ENCODE results near the gene NUPR1.
"Not testable (repeated sequence)": the region's sequence is repeated elsewhere in the genome, so short reads cannot be mapped to it uniquely, and the experiment has no call there.

Gene NUPR1

DNA sequence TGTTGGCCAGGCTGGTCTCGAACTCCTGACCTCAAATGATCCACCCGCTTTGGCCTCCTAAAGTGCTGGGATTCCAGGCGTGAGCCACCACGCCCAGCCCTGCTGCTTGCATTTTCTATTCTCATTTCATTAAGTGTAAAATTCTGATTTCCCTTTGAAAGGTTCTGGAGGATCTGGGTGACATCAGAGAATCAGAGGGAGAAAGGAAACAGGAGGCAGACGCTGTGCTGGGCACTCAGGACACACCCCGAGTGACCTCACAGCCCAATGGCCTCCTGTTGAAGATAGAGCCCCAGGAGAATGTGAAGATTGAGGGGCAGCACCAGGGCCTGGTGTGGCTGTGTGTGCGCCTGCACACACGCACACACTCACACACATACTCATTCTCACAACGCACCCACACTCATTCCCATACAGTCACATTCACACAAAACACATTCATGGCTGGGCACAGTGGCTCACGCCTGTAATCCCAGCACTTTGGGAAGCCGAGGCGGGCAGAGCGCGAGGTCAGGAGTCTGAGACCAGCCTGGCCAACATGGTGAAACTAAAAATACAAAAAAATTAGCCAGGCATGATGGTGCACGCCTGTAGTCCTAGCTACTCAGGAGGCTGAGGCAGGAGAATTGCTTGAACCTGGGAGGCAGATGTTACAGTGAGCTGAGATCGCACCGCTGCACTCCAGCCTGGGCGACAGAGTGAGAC, 38.1 kb downstream of the NUPR1 start:
- not testable (repeated sequence) for DNase-seq (ENCODE audit: extremely low read depth in 1 of 2, low read depth in 1 of 2)

DNA sequence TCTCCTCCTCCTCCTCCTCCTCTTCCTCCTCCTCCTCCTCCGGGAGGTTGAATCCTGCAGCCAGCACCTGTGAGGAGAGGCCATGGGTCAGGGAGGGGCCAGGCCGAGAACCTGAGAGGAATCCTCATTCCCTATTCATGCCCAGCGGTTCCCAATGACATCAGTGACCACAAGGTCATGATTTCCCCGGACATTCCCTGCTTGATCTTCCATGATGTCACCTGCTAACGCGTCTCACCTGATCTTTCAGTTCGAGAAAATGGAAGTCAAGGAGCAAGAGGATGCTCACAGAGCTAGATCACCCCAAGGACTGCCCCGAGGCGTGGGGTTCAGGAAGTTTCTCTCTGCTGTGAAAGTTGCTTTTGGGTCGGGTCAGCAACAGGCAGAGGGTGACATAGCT, 38.9 kb downstream of the NUPR1 start:
- DNase-seq (ENCODE audit: extremely low read depth in 1 of 2, low read depth in 1 of 2) = no peak

DNA sequence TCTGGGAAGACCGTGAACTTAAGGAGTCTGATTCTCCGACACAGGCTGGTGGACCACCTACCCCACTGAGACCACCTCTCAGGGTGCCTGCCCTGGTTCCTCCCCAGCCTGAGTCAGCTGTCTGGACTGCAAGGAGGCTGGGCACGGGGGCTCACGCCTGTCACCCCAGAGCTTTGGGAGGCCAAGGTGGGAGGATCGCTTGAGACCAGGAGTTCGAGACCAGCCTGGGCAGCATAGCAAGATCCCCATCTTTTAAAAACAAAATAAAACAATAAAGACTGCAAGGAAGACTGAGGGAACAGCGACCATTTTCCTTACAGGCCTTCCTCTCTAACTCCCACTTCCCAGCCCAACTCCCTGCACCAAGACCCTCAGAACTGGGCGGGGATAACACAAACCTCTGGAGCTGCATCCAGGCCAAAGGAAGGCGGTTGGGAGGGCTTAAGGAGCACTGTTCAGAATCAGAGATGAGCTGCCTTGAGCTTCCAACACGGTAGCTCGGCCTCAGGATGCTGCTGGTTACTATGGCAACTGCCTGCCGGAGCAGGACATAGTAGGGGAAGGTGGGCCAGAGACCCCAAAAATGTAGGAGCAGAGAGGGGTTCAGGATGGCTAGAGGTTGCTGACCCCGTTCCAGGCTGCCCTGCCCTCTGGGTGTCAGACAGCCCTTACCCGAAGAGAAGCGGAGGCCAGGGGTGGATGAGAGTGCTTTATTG, 40.0 kb downstream of the NUPR1 start:
- no peak for DNase-seq (ENCODE audit: extremely low read depth in 1 of 2, low read depth in 1 of 2)

- no peak for DNase-seq (ENCODE audit: extremely low read depth in 1 of 2, low read depth in 1 of 2)
Observed at GRCh38 chr16:28497861-28498599, 40.7 kb downstream of the NUPR1 start.

- DNase-seq (ENCODE audit: extremely low read depth in 1 of 2, low read depth in 1 of 2) = no peak
Observed at GRCh38 chr16:28497386-28497785, 41.4 kb downstream of the NUPR1 start.

DNA sequence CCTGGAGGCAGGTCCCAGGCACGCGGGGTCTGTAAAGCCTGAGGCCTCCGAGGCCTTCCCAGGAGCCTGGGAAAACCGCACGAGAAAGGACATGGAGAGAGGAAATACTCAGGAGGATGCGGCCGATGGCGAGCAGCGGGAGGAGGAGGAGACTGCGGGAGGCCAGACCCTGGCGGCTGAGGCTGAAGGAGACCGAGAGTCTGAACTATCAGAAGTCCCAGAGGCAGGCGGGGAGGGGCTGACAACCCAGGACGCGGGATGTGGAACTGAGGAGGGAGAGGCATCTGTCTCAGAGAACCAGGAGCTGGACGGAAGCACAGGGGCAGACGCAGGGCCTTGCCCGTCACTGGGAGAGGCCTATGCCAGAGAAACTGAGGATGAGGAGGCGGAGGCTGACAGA, 41.9 kb downstream of the NUPR1 start:
- no peak for DNase-seq (ENCODE audit: extremely low read depth in 1 of 2, low read depth in 1 of 2)

DNA sequence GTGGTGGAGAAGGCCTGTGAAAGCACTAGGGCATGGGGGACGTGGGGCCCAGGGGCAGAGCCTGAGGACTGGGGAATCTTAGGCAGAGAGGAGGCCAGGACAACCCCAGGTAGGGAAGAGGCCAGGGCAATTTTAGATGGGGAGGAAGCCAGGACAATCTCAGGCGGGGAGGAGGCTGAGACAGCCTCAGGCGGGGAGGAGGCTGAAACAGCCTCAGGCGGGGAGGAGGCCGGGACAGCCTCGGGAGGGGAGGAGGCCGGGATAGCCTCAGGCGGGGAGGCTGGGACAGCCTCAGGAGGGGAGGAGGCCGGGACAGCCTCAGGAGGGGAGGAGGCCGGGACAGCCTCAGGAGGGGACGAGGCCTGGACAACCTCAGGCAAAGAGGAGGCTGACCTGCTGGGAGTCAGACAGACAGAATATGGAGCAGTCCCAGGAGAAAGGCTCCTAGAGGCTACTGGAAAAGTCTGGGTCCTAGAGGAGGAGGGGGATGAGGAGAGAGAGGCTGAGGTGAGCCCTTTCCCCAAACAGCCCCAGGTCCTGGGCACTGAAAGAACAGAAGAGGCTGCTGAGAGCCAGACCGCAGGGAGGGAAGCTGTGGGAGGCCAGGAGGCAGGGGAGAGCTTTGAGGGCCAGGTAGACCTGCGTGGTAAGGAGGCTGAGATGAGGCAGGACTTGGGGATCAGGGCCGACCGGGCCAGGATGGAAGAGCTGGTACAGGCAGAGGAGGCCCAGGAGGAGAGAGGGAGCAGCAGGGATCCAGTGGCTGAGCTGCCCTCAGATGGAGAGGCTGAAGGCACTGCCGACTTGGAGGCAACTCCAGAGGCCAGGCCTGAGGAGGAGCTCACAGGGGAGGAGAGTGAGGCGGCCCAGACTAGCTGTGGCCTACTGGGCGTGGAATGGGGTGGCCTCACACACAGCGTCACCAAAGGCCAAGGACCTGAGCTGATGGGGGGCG, 42.7 kb downstream of the NUPR1 start:
- no peak for DNase-seq (ENCODE audit: extremely low read depth in 1 of 2, low read depth in 1 of 2)

GRCh38 chr16:28495098-28495793, 43.5 kb downstream of the NUPR1 start:
- no peak for DNase-seq (ENCODE audit: extremely low read depth in 1 of 2, low read depth in 1 of 2)

GRCh38 chr16:28494121-28494851, 44.5 kb downstream of the NUPR1 start, which contains the start of gene APOBR:
APOBR (plus strand) TSS chr16:28494643; CDS start chr16:28494682, 39 bp downstream.
- DNase-seq (ENCODE audit: extremely low read depth in 1 of 2, low read depth in 1 of 2) = peak; percentile 64 to 83

GRCh38 chr16:28492511-28492910, 46.3 kb downstream of the NUPR1 start:
- no peak for DNase-seq (ENCODE audit: extremely low read depth in 1 of 2, low read depth in 1 of 2)

GRCh38 chr16:28491970-28492474, 46.8 kb downstream of the NUPR1 start, which contains the start of gene CLN3:
CLN3 (minus strand) TSS chr16:28492074; CDS start chr16:28491759, 315 bp downstream.
- peak; percentile 70 to 75 for DNase-seq (ENCODE audit: extremely low read depth in 1 of 2, low read depth in 1 of 2)

DNA sequence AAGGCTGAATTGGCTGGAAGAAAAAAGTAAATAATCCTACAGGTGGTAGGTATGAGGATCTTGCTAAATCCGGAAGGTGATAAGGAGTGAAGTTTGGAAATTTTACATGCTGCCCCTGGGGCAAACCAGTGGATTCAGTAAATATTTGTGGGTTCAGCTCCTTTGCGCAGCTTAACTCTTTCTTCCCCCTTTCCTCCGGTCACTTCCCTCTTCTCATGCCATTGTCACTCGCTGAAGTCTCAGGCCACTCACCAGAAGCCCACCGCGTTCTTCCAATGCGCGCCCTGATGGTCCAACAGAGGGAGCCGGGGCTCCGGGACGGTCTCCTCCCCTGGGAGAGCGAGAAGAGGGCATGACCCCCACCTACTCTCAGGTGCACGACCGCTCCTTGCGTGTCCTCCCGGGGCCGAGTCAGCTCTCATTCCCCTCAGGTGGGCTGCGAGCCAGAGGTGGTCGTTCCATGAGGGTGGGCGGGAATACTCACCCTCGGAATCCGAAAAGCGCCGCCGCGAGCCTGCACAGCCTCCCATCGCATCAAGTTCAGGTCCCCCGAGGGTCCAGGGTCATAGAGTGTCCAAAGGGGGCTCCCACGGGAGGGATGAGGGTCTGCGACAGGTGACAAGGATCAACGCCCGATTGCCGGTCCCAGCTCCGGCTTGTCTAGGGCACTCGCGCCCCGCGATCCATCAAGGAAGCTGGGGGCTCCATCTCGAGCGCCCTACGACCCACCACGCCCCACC, 47.4 kb downstream of the NUPR1 start:
- no peak for DNase-seq (ENCODE audit: extremely low read depth in 1 of 2, low read depth in 1 of 2)

DNA sequence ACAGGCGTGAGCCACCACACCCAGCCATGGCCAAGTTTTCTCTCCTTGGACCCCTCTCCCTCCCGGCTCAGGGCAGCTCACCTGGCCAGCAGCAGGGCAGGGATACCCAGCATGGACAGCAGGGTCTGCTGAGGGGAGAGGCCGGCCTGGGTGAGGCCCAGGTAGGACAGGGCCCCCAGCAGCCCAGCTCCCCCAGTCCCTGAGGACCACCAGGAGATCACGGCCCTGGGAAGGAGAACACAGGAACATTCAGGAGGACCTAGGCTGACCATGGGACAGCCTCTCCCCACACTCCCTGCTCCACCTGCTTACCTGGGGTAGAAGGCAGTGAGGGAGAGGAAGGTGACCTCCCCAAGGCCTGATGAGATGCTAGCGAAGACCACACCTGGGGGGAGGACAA, 52.5 kb downstream of the NUPR1 start:
- DNase-seq (ENCODE audit: extremely low read depth in 1 of 2, low read depth in 1 of 2) = no peak

- DNase-seq (ENCODE audit: extremely low read depth in 1 of 2, low read depth in 1 of 2) = not testable (repeated sequence)
Observed at GRCh38 chr16:28483361-28483760, 55.4 kb downstream of the NUPR1 start.
